ENCODE results near the gene ZNF593.
A peak's percentile ranks its signal among the peaks of the same experiment; 100 is the strongest.

The ZNF593 gene

GRCh38 chr1:26155370-26156284 is 14.1 kb upstream of the ZNF593 start:
- Histone ChIP-seq H3K9me3 (ENCODE audit: low read length) (no peaks in the 10 kb centered on the region), H3K4me1 (ENCODE audit: insufficient read depth, low read length) (no peaks in the 10 kb centered on the region), H3K27me3 (ENCODE audit: control insufficient read depth in 1 of 2, insufficient read depth in 2 of 2, low read length in 2 of 2) (peaks cover 5 to 23% of the 10 kb centered on the region in 2 donors), H3K36me3 (ENCODE audit: insufficient read depth, low read length) (no peaks in the 10 kb centered on the region), H3K27ac (ENCODE audit: low read depth, low read length) (no peak overlapping the region), H3K4me3 (ENCODE audit: low read depth in 1 of 2, low read length in 2 of 2) (no peak overlapping the region), H3K9ac (ENCODE audit: low read length) (no peak overlapping the region)

DNA sequence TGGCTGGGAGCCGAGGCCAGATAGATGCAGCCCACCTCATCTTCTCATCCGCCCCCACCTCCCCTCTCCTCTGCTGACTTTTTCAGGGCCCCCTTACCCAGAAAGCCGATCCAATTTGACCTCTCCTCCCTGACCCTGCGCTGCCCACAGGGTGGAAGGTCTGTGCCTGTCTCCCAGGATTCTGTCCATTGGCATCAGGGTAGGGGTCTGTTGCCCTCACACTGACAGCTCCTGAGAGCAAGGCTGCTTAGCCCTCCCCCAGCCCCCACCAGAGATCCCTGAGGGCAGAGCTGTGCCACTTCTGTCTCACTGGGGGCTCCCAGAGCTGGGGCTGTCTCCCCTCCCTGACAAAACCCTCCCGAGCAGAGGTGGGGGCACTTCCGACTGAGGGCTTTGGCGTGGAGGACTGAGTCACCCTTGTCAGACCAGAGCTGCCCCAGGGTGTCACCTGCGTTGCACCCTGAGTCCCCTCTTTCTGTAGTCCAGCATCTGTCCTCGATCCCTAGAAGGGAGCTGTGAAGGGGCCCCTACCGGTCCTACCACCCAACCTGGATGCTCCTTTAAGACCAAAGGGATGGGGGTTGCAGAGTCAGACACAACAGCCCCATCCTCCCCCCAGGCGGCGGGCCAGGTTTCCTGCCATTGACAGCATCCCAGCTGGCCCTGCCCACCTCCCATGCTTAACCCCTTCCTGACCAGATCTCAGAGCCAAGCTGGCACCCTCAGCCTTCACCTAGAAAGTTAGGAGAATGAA is 13.2 kb upstream of the ZNF593 start:
- Histone ChIP-seq H3K9me3 (ENCODE audit: low read length) (no peaks in the 10 kb centered on the region), H3K4me1 (ENCODE audit: insufficient read depth, low read length) (peaks cover 5% of the 10 kb centered on the region), H3K36me3 (ENCODE audit: insufficient read depth, low read length) (no peaks in the 10 kb centered on the region), H3K27ac (ENCODE audit: low read depth, low read length) (no peak overlapping the region), H3K9ac (ENCODE audit: low read length) (no peak overlapping the region), H3K4me3 (ENCODE audit: low read depth in 1 of 2, low read length in 2 of 2) (no peak overlapping the region), H3K27me3 (ENCODE audit: control insufficient read depth in 1 of 2, insufficient read depth in 2 of 2, low read length in 2 of 2) (peaks cover 5 to 29% of the 10 kb centered on the region in 2 donors)

GRCh38 chr1:26158271-26158907 is 11.3 kb upstream of the ZNF593 start:
- no peaks in the 10 kb centered on the region for H3K9me3 ChIP-seq (ENCODE audit: low read length)
- H3K9ac ChIP-seq (ENCODE audit: low read length): no peak overlapping the region
- H3K27ac ChIP-seq (ENCODE audit: low read depth, low read length): no peak overlapping the region
- H3K4me3 ChIP-seq (ENCODE audit: low read depth in 1 of 2, low read length in 2 of 2): no peak overlapping the region
- H3K27me3 ChIP-seq (ENCODE audit: control insufficient read depth in 1 of 2, insufficient read depth in 2 of 2, low read length in 2 of 2): peaks cover 5 to 30% of the 10 kb centered on the region in 2 donors
- peaks cover 10% of the 10 kb centered on the region for H3K4me1 ChIP-seq (ENCODE audit: insufficient read depth, low read length)
- H3K36me3 ChIP-seq (ENCODE audit: insufficient read depth, low read length): no peaks in the 10 kb centered on the region

DNA sequence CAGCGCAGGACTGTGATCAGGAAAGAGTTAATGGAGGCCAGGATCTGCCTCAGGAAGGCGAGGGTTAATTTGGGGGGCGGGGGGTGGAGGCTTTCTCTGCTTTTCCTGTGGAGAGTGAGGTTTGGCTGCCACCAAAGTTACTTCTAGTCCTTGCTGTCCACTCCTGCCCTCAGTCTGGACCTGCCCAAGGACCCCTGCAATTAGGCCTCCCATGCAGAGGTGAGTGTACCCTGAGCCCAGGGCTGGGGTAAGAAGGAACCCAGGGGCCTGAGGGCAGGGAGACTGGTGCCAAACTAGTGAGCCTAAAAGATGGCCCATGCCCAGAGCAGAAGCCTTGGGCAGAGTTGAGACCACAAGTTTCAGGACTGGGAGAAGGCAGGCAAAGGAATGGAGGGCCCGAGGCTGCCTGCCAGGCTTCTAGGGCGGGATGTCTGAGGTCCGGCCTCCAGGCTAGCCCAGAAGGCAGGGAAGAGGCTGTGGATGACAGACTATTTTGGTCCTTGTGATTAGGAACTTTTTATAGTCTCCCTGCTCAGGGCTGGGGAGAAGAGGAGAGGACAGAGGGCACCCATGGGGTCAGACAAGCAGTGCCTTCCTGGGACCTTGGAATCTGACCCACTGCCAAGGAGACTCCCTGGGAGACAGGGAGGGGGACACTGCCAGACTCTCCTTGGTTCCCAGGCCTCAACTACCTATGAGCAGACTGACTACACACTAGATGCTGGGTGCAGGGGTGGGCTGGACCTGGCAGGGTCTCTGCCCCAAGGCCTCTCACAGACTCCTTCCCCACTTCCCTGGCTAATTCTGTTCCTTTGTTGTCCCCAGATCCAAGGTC is 10.6 kb upstream of the ZNF593 start, which contains the start of gene FAM110D:
TSS of gene FAM110D (plus strand) at position 172 of the 835 bp plus-strand sequence. CDS start 2,213 bp downstream, outside the sequence.
- peaks cover 10% of the 10 kb centered on the region for H3K4me1 ChIP-seq (ENCODE audit: insufficient read depth, low read length)
- no peak within 1 kb of the TSS for H3K9ac ChIP-seq (ENCODE audit: low read length)
- no peak within 1 kb of the TSS for H3K27ac ChIP-seq (ENCODE audit: low read depth, low read length)
- H3K36me3 ChIP-seq (ENCODE audit: insufficient read depth, low read length): no peaks in the 10 kb centered on the region
- H3K9me3 ChIP-seq (ENCODE audit: low read length): no peaks in the 10 kb centered on the region
- H3K4me3 ChIP-seq (ENCODE audit: low read depth in 1 of 2, low read length in 2 of 2): no peak within 1 kb of the TSS
- peaks cover 5 to 30% of the 10 kb centered on the region in 2 donors for H3K27me3 ChIP-seq (ENCODE audit: control insufficient read depth in 1 of 2, insufficient read depth in 2 of 2, low read length in 2 of 2)

- peaks cover 5 to 30% of the 10 kb centered on the region in 2 donors for H3K27me3 ChIP-seq (ENCODE audit: control insufficient read depth in 1 of 2, insufficient read depth in 2 of 2, low read length in 2 of 2)
Observed at GRCh38 chr1:26159743-26160039, 10.0 kb upstream of the ZNF593 start.

GRCh38 chr1:26160527-26161414 is 8.9 kb upstream of the ZNF593 start:
- peaks cover 10% of the 10 kb centered on the region for H3K4me1 ChIP-seq (ENCODE audit: insufficient read depth, low read length)
- peaks cover 5 to 30% of the 10 kb centered on the region in 2 donors for H3K27me3 ChIP-seq (ENCODE audit: control insufficient read depth in 1 of 2, insufficient read depth in 2 of 2, low read length in 2 of 2)
- H3K36me3 ChIP-seq (ENCODE audit: insufficient read depth, low read length): no peaks in the 10 kb centered on the region
- H3K9ac ChIP-seq (ENCODE audit: low read length): no peak overlapping the region
- H3K4me3 ChIP-seq (ENCODE audit: low read depth in 1 of 2, low read length in 2 of 2): peak overlapping the region; percentile 55
- H3K9me3 ChIP-seq (ENCODE audit: low read length): no peaks in the 10 kb centered on the region
- no peak overlapping the region for H3K27ac ChIP-seq (ENCODE audit: low read depth, low read length)

More at GRCh38 chr1:26159743-26160039, 10.0 kb upstream of the ZNF593 start:
- no peak overlapping the region for H3K4me3 ChIP-seq (ENCODE audit: low read depth in 1 of 2, low read length in 2 of 2)
- no peak overlapping the region for H3K9ac ChIP-seq (ENCODE audit: low read length)
- H3K36me3 ChIP-seq (ENCODE audit: insufficient read depth, low read length): no peaks in the 10 kb centered on the region
- H3K9me3 ChIP-seq (ENCODE audit: low read length): no peaks in the 10 kb centered on the region
- H3K4me1 ChIP-seq (ENCODE audit: insufficient read depth, low read length): peaks cover 10% of the 10 kb centered on the region
- H3K27ac ChIP-seq (ENCODE audit: low read depth, low read length): no peak overlapping the region

GRCh38 chr1:26161415-26162219 is 8.1 kb upstream of the ZNF593 start:
- Histone ChIP-seq H3K9ac (ENCODE audit: low read length) (no peak overlapping the region), H3K4me1 (ENCODE audit: insufficient read depth, low read length) (peaks cover 10% of the 10 kb centered on the region), H3K36me3 (ENCODE audit: insufficient read depth, low read length) (no peaks in the 10 kb centered on the region), H3K27ac (ENCODE audit: low read depth, low read length) (no peak overlapping the region), H3K4me3 (ENCODE audit: low read depth in 1 of 2, low read length in 2 of 2) (peak overlapping the region; percentile 55 to 56), H3K27me3 (ENCODE audit: control insufficient read depth in 1 of 2, insufficient read depth in 2 of 2, low read length in 2 of 2) (peaks cover 2 to 24% of the 10 kb centered on the region in 2 donors), H3K9me3 (ENCODE audit: low read length) (no peaks in the 10 kb centered on the region)

GRCh38 chr1:26162220-26162709 is 7.4 kb upstream of the ZNF593 start:
- H3K9ac ChIP-seq (ENCODE audit: low read length): no peak overlapping the region
- peaks cover 10% of the 10 kb centered on the region for H3K4me1 ChIP-seq (ENCODE audit: insufficient read depth, low read length)
- H3K9me3 ChIP-seq (ENCODE audit: low read length): no peaks in the 10 kb centered on the region
- H3K4me3 ChIP-seq (ENCODE audit: low read depth in 1 of 2, low read length in 2 of 2): peak overlapping the region; percentile 22 to 56
- no peaks in the 10 kb centered on the region for H3K36me3 ChIP-seq (ENCODE audit: insufficient read depth, low read length)
- H3K27me3 ChIP-seq (ENCODE audit: control insufficient read depth in 1 of 2, insufficient read depth in 2 of 2, low read length in 2 of 2): peaks cover 0 to 21% of the 10 kb centered on the region in 2 donors
- H3K27ac ChIP-seq (ENCODE audit: low read depth, low read length): no peak overlapping the region

- no peak overlapping the region for H3K27ac ChIP-seq (ENCODE audit: low read depth, low read length)
- peak overlapping the region; percentile 47 to 49 for H3K4me3 ChIP-seq (ENCODE audit: low read depth in 1 of 2, low read length in 2 of 2)
- peaks cover 10% of the 10 kb centered on the region for H3K4me1 ChIP-seq (ENCODE audit: insufficient read depth, low read length)
- no peaks in the 10 kb centered on the region for H3K36me3 ChIP-seq (ENCODE audit: insufficient read depth, low read length)
- no peaks in the 10 kb centered on the region for H3K9me3 ChIP-seq (ENCODE audit: low read length)
- H3K27me3 ChIP-seq (ENCODE audit: control insufficient read depth in 1 of 2, insufficient read depth in 2 of 2, low read length in 2 of 2): peaks cover 0 to 15% of the 10 kb centered on the region in 2 donors
- H3K9ac ChIP-seq (ENCODE audit: low read length): no peak overlapping the region
Observed at GRCh38 chr1:26163684-26164035, 6.0 kb upstream of the ZNF593 start.
